Left lung (tissue), 10 donors: ENCODE data around the gene TTC7B. TPM values are rescaled to one million over a fixed set of nuclear protein-coding genes. Genes with fewer than 3 reads are reported as not detected.

Experiments used
- ATAC-seq: fragments of 200-7000 bp; cut with Tn5 transposase; one replicate; pipeline ENCODE4 v1.9.1; 2020; ENCODE audit warnings: moderate library complexity
- DNase-seq, 4 donors: peaks; one replicate each; pipeline ENCODE4 v3.0.0-alpha.2; 2013 to 2020
- H3K27ac ChIP-seq, 2 donors: fragments of 200-600 bp; sonication (generic) in 1 of 2; one replicate each; pipeline versions ENCODE4 v1.5.0 to v1.8.0; 2020 to 2021
- H3K27me3 ChIP-seq, 2 donors: fragments of 200-600 bp; sonication (generic) in 1 of 2; one replicate each; pipeline versions ENCODE4 v1.5.0 to v1.8.0; 2020 to 2021
- H3K36me3 ChIP-seq, 2 donors: fragments of 200-600 bp; sonication (generic) in 1 of 2; one replicate each; pipeline versions ENCODE4 v1.5.0 to v1.8.0; 2020 to 2021
- H3K4me1 ChIP-seq, 2 donors: fragments of 200-600 bp; one replicate each; pipeline ENCODE4 v1.8.0; 2021
- H3K4me3 ChIP-seq, 2 donors: fragments of 200-600 bp; sonication (generic) in 1 of 2; one replicate each; pipeline versions ENCODE4 v1.5.0 to v1.8.0; 2020 to 2021; ENCODE audit warnings: mild to moderate bottlenecking in 1 of 2
- H3K9me3 ChIP-seq, 2 donors: fragments of 200-600 bp; sonication (generic) in 1 of 2; one replicate each; pipeline versions ENCODE4 v1.5.0 to v1.8.0; 2020 to 2021
- intact Hi-C, 2 donors: fragments of 100-400 bp; cut with DNase I; formaldehyde crosslinking; loops; one replicate each; pipeline versions ENCODE4 v1.11.2 to v1.14.2; 2022
- polyA plus RNA-seq, 6 donors: library from polyadenylated mRNA; unstranded; fragments of 120-200 nt; gene quantifications; one replicate each; pipeline ENCODE4 v1.2.1, GENCODE V29; 2013; ENCODE audit not compliant: insufficient read length in 6 of 6
- total RNA-seq, 2 donors: library from RNA; stranded (reverse); fragmentation: NEBNext Ultra II Directional; extraction: Animal tissue kit (Norgen Biotek cat#: 25700); gene quantifications; one replicate each; pipeline ENCODE4 v1.2.1, GENCODE V29; 2021
- TF ChIP-seq, protein P1 (sequence below), 2 donors: fragments of 200-600 bp; sonication (generic) in 1 of 2; IDR thresholded peaks; one replicate each; pipeline versions ENCODE4 v1.5.0 to v1.8.0; 2021; ENCODE audit warnings: antibody characterized with exemption in 2 of 2
- donor health status: DM: no; HTN: yes; CAD: no.
- donor health status: DM: no; HTN: no; CAD: no.

Gene TTC7B
- total and polyA plus RNA-seq, 8 donors = 26.8 to 47.5 (median 39.5) TPM

DNA sequence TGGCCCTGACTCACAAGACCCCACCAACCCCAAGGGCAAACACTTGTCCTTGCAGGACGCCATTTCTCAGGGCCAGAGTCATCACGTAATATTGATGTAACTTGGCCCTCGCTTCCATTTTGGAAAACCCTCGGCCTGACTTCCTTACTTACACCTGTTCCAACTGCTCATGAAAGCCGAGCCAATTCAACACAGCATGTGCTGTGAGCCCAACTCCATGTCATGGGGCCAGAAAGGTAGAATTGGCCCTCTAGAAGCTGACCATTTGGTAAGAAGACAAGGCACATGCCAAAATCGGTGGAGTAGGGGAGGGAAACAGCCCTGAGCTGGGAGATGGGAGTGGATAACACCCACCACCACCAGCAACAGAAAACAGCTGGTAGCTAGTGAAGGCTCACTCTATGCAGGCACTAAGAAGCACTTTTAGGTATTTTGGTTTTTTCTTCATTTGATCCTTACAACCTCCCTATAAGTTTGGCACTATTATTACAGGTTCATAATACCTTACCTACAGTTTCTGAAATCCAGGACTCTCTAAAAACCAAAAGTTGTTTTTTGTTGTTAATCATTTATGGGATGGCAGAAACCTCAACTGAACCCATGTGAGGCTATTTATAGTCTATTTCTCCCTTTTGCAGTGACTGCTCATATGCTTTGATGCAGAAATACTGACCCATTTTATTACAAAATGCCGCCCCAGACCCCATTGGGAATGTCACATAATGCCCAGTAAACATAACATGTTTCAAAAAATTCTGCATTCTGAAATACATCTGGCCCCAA, 6.5 kb downstream of the TTC7B start:
- Histone ChIP-seq H3K9me3 (no peaks in the 10 kb centered on the region), H3K4me1 (peaks cover 0 to 7% of the 10 kb centered on the region in 2 donors), H3K4me3 (no peak overlapping the region), H3K27ac (no peak overlapping the region), H3K27me3 (no peaks in the 10 kb centered on the region), H3K36me3 (no peaks in the 10 kb centered on the region)
- TF ChIP-seq, protein P1, sequence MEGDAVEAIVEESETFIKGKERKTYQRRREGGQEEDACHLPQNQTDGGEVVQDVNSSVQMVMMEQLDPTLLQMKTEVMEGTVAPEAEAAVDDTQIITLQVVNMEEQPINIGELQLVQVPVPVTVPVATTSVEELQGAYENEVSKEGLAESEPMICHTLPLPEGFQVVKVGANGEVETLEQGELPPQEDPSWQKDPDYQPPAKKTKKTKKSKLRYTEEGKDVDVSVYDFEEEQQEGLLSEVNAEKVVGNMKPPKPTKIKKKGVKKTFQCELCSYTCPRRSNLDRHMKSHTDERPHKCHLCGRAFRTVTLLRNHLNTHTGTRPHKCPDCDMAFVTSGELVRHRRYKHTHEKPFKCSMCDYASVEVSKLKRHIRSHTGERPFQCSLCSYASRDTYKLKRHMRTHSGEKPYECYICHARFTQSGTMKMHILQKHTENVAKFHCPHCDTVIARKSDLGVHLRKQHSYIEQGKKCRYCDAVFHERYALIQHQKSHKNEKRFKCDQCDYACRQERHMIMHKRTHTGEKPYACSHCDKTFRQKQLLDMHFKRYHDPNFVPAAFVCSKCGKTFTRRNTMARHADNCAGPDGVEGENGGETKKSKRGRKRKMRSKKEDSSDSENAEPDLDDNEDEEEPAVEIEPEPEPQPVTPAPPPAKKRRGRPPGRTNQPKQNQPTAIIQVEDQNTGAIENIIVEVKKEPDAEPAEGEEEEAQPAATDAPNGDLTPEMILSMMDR (IDR thresholded peaks at IDR 0.05) = no peak
- no peak for DNase-seq
- no peak for ATAC-seq
- intact Hi-C loops = no loop called here

DNA sequence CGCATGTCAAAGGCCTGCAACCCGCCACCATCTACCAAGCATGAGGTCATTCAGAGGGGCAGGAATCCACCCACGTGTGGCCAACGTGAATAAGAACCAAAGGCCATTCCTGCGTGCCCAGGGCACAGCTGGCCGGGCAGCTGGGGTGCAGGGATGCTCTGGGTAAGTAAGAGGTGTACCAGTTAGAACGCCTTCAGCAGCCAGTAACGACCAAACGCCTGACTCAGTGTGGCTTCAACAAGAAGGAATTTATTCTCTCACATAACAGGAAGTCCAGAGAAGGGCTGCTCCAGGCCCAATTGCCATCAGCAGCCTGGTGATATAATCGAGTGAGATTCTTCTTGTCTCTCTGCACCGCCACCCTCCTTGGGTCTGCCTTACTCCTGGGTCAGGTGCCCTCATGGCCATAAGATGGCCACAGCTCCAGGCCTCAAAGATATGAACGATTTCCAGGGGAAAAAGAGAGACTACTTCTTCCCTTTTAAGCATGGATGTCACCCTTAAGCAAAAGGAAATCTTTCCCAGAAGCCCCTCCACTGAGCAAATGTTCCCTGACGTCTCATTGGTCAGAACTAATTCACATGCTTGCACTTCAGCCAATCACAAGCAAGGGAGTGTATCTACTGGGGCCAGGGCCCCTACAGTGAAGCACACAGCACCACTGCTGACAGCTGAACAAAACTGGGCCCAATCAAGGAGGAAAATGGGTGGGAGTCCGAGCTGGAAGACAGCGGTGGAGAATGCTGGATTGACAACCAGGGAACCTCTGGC, 7.3 kb downstream of the TTC7B start:
- ATAC-seq = no peak
- intact Hi-C loops = no loop called here
- TF ChIP-seq, protein P1 (IDR thresholded peaks at IDR 0.05) = no peak

DNA sequence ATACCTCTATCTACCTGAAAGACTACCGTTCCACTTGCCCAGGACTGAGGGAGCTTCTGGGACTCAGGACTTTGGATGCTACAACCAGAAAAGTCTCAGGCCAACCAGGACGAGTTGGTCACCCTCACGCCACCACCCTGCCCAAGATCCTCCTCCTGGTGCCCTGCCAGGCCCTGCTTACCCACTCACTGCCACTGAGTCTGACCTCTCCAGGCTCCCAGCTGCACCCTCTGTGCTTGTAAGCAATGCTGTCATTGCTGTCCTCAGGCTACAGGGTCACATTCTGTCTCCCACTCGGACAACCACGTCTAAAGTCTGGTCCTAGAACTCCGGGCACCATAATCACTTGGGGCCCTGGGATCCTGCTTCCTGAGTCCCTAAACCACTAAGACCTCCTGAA, 9.2 kb downstream of the TTC7B start:
- TF ChIP-seq, protein P1 (IDR thresholded peaks at IDR 0.05) = no peak
- Histone ChIP-seq H3K36me3 (no peaks in the 10 kb centered on the region), H3K27ac (no peak overlapping the region), H3K4me1 (peaks cover 0 to 20% of the 10 kb centered on the region in 2 donors), H3K9me3 (no peaks in the 10 kb centered on the region), H3K27me3 (no peaks in the 10 kb centered on the region), H3K4me3 (no peak overlapping the region)
- DNase-seq = no peak
- ATAC-seq = no peak
- intact Hi-C loops = no loop called here

More for the DNA sequence above, 7.3 kb downstream of the TTC7B start:
- Histone ChIP-seq H3K27ac (no peak overlapping the region), H3K27me3 (no peaks in the 10 kb centered on the region), H3K4me1 (peaks cover 0 to 10% of the 10 kb centered on the region in 2 donors), H3K9me3 (no peaks in the 10 kb centered on the region), H3K4me3 (no peak overlapping the region), H3K36me3 (no peaks in the 10 kb centered on the region)
- DNase-seq = no peak

DNA sequence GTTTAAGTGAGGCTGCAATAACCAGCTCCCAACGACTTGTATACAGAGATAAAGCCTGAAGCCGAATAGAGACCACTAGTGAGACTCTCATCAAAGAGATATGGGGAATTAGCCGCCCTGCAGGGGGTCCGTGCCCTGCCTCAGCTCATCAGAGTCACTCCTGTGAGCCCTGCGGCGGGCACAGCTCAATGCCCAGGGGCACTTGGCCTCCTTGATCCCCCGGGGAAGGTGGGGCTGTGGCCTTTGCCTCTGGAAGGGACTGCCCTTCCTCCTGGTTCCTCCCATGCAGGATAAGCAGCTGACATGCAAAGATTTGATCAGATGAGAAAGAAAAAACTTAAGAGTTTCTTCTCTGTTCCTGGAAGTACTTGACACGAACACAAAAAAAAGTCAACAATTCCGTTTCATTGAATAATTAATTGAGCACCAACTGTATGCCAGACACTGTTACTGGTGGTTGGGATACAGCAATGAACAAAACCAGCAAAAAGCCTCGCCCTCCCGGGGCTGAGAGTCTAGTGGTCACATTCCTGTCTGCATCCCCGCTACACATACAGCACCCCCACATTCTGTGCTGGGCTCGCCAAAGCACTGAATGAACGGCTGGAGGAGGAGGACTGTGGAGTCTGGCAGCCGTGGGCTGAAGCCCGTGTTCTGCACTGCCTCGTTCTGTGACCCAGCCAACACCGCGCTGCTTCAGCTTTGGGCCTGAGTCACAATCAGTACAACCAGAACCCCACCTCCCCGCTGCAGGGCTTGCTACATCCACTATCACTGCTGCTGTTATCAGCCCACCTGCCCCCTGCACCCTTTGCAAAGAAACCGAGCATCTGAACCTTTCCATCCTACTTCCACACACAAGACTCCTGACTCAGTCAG, 10.3 kb downstream of the TTC7B start:
- Histone ChIP-seq H3K36me3 (no peaks in the 10 kb centered on the region), H3K4me1 (peaks cover 0 to 28% of the 10 kb centered on the region in 2 donors), H3K9me3 (no peaks in the 10 kb centered on the region), H3K27me3 (no peaks in the 10 kb centered on the region), H3K4me3 (no peak overlapping the region), H3K27ac (no peak overlapping the region)
- DNase-seq = no peak
- ATAC-seq = no peak
- intact Hi-C loops = no loop called here
- TF ChIP-seq, protein P1 (IDR thresholded peaks at IDR 0.05) = no peak
